Tibial artery (tissue), 4 donors: ENCODE measurements around the gene USP49.

Source experiments
- DNase-seq, 2 donors: peaks; one replicate each; pipeline ENCODE4 v3.0.0-alpha.2; 2019
- H3K27ac ChIP-seq, 2 donors: fragments of 200-600 bp; sonication (generic) in 1 of 2; 1 replicate in 1 of 2; 2 replicates in 1 of 2; pipeline ENCODE4 v1.5.1; 2018 to 2019; ENCODE audit warnings: mild to moderate bottlenecking in 1 of 2
- H3K27me3 ChIP-seq, 2 donors: fragments of 200-600 bp; sonication (generic) in 1 of 2; one replicate each; pipeline versions ENCODE4 v1.5.1 to v1.6.0; 2016 to 2019
- H3K36me3 ChIP-seq, 3 donors: fragments of 200-600 bp; sonication (generic) in 2 of 3; one replicate each; pipeline ENCODE4 v1.5.1; 2016 to 2019; ENCODE audit warnings: mild to moderate bottlenecking in 2 of 3
- H3K4me1 ChIP-seq, 4 donors: fragments of 200-600 bp; sonication (generic) in 2 of 4; 1 replicate in 3 of 4; 2 replicates in 1 of 4; pipeline ENCODE4 v1.5.1; 2016 to 2019
- H3K4me3 ChIP-seq, 2 donors: fragments of 200-600 bp; sonication (generic) in 1 of 2; 1 replicate in 1 of 2; 2 replicates in 1 of 2; pipeline ENCODE4 v1.5.1; 2018 to 2019; ENCODE audit warnings: mild to moderate bottlenecking in 2 of 2
- H3K9me3 ChIP-seq, 3 donors: fragments of 200-600 bp; sonication (generic) in 1 of 3; one replicate each; pipeline ENCODE4 v1.5.1; 2016 to 2019
- CTCF ChIP-seq, 2 experiments: fragments of 200-600 bp in 1 of 2; fragments of 450-650 bp in 1 of 2; IDR thresholded peaks; one replicate each; pipeline ENCODE4 v1.5.1; 2017 to 2019; ENCODE audit warnings: antibody characterized with exemption in 2 of 2, mild to moderate bottlenecking in 1 of 2, moderate library complexity in 1 of 2
- intact Hi-C: fragments of 100-400 bp; cut with DNase I; formaldehyde crosslinking; loops from one replicate; pipeline ENCODE4 v1.15.0; 2023; ENCODE audit warnings: low total_unique reads

Gene USP49

GRCh38 chr6:41777551-41778285, 117.5 kb downstream of the USP49 start:
- no peak for DNase-seq
- no peak overlapping the region for H3K4me3 ChIP-seq
- peaks cover 17 to 47% (median 40%) of the 10 kb centered on the region in 3 donors for H3K36me3 ChIP-seq
- H3K4me1 ChIP-seq: peaks cover 0 to 21% (median 18%) of the 10 kb centered on the region in 4 donors
- H3K27ac ChIP-seq: no peak overlapping the region
- intact Hi-C loops: no loop called here
- TF ChIP-seq CTCF (IDR thresholded peaks at IDR 0.05): no peak
- no peaks in the 10 kb centered on the region for H3K27me3 ChIP-seq
- H3K9me3 ChIP-seq: no peaks in the 10 kb centered on the region

- no peaks in the 10 kb centered on the region for H3K9me3 ChIP-seq
- H3K27ac ChIP-seq: no peak overlapping the region
- intact Hi-C loops: no loop called here
- peaks cover 38 to 70% (median 64%) of the 10 kb centered on the region in 3 donors for H3K36me3 ChIP-seq
- H3K4me1 ChIP-seq: peaks cover 0 to 10% (median 9%) of the 10 kb centered on the region in 4 donors
- no peak for TF ChIP-seq CTCF (IDR thresholded peaks at IDR 0.05)
- H3K4me3 ChIP-seq: no peak overlapping the region
- DNase-seq: no peak
- H3K27me3 ChIP-seq: no peaks in the 10 kb centered on the region
Measured at GRCh38 chr6:41775293-41775882, 119.8 kb downstream of the USP49 start.

- Histone ChIP-seq H3K36me3 (peaks cover 40 to 75% (median 65%) of the 10 kb centered on the region in 3 donors), H3K4me3 (no peak overlapping the region), H3K4me1 (peaks cover 0 to 10% (median 9%) of the 10 kb centered on the region in 4 donors), H3K27me3 (no peaks in the 10 kb centered on the region), H3K27ac (no peak overlapping the region), H3K9me3 (no peaks in the 10 kb centered on the region)
- intact Hi-C loops: no loop called here
- TF ChIP-seq CTCF (IDR thresholded peaks at IDR 0.05): no peak
- no peak for DNase-seq
Measured at GRCh38 chr6:41774841-41775240, 120.3 kb downstream of the USP49 start.

- Histone ChIP-seq H3K27ac (no peak overlapping the region), H3K36me3 (peaks cover 36 to 77% (median 57%) of the 10 kb centered on the region in 3 donors), H3K27me3 (no peaks in the 10 kb centered on the region), H3K4me3 (no peak overlapping the region), H3K9me3 (no peaks in the 10 kb centered on the region), H3K4me1 (no peaks in the 10 kb centered on the region)
- no peak for DNase-seq
- intact Hi-C loops: no loop called here
- TF ChIP-seq CTCF (IDR thresholded peaks at IDR 0.05): no peak
Measured at GRCh38 chr6:41771058-41771983, 123.9 kb downstream of the USP49 start.

- H3K36me3 ChIP-seq: peaks cover 35 to 69% (median 52%) of the 10 kb centered on the region in 3 donors
- DNase-seq: no peak
- intact Hi-C loops: no loop called here
Measured at GRCh38 chr6:41770381-41771057, 124.7 kb downstream of the USP49 start.

More at GRCh38 chr6:41770381-41771057, 124.7 kb downstream of the USP49 start:
- Histone ChIP-seq H3K27me3 (no peaks in the 10 kb centered on the region), H3K9me3 (no peaks in the 10 kb centered on the region), H3K4me3 (no peak overlapping the region), H3K27ac (no peak overlapping the region), H3K4me1 (no peaks in the 10 kb centered on the region)
- TF ChIP-seq CTCF (IDR thresholded peaks at IDR 0.05): no peak
